GM18498 (cell line): ENCODE results near the gene TLE2.

Experiments
- ATAC-seq: cut with Tn5 transposase; IDR thresholded peaks from one replicate; pipeline ENCODE4 v1.9.1; 2021; ENCODE audit warnings: mild to moderate bottlenecking, moderate library complexity; ENCODE audit not compliant: unreplicated experiment

The TLE2 gene

GRCh38 chr19:2962018-2962670 is 66.9 kb downstream of the TLE2 start:
- peak; percentile 47 for ATAC-seq

GRCh38 chr19:2960120-2960519 is 69.0 kb downstream of the TLE2 start:
- ATAC-seq, result no peak

- no peak for ATAC-seq
Measured at GRCh38 chr19:2957160-2957559, 71.9 kb downstream of the TLE2 start.

- no peak for ATAC-seq
Measured at GRCh38 chr19:2952953-2953481, 76.1 kb downstream of the TLE2 start.

- ATAC-seq, result peak; percentile 92
Measured at GRCh38 chr19:2950286-2951124, 78.6 kb downstream of the TLE2 start.

GRCh38 chr19:2949939-2950285 is 79.2 kb downstream of the TLE2 start:
- peak; percentile 2 for ATAC-seq
